Calu3 (cell line): ENCODE measurements around the gene ATP6V1D. TPM values are rescaled to one million over a fixed set of nuclear protein-coding genes. Genes with fewer than 3 reads are reported as not detected.
"Not testable (repeated sequence)": the region's sequence is repeated elsewhere in the genome, so short reads cannot be mapped to it uniquely, and the experiment has no call there.

Experiments
- Bru-seq: library from RNA; stranded (reverse); fragments of 400-500 nt; gene quantifications from one replicate; lab custom pipeline; 2021; lab: Mats Ljungman, UMichigan
- BruChase-seq, 2 experiments: library from RNA; stranded (reverse); fragments of 400-500 nt; gene quantifications; one replicate each; lab custom pipeline; 2021; lab: Mats Ljungman, UMichigan
- BruUV-seq: library from RNA; stranded (reverse); fragments of 400-500 nt; replicated peaks from 2 replicates; lab custom pipeline; 2021; lab: Mats Ljungman, UMichigan
- CTCF ChIA-PET: fragments of 300-600 bp; sonication (Branson Sonifier 250); formaldehyde crosslinking; loops from one replicate; lab custom pipeline; 2022; ENCODE audit warnings: antibody characterized with exemption; lab: Charles Lee
- DNase-seq: peaks from one replicate; pipeline ENCODE4 v3.0.0; 2022
- H3K27ac Mint-ChIP-seq: one replicate; pipeline ENCODE4 v1.8.0; 2022; ENCODE audit warnings: mixed read lengths; ENCODE audit not compliant: unreplicated experiment
- H3K27me3 Mint-ChIP-seq: one replicate; pipeline ENCODE4 v1.8.0; 2022; ENCODE audit warnings: mixed read lengths; ENCODE audit not compliant: unreplicated experiment
- H3K36me3 Mint-ChIP-seq: one replicate; pipeline ENCODE4 v1.8.0; 2022; ENCODE audit warnings: mild to moderate bottlenecking, moderate library complexity, mixed read lengths; ENCODE audit not compliant: insufficient read depth, unreplicated experiment
- H3K4me1 Mint-ChIP-seq: one replicate; pipeline ENCODE4 v1.8.0; 2022; ENCODE audit warnings: mild to moderate bottlenecking, low read depth, mixed read lengths; ENCODE audit not compliant: unreplicated experiment
- H3K4me3 Mint-ChIP-seq: one replicate; pipeline ENCODE4 v1.8.0; 2022; ENCODE audit warnings: mild to moderate bottlenecking, low read depth, moderate library complexity, mixed read lengths; ENCODE audit not compliant: unreplicated experiment
- H3K9me3 Mint-ChIP-seq: one replicate; pipeline ENCODE4 v1.8.0; 2022; ENCODE audit warnings: low read depth, mixed read lengths; ENCODE audit not compliant: unreplicated experiment
- CTCF ChIP-seq: fragments of 200-600 bp; IDR thresholded peaks from one replicate; pipeline ENCODE4 v1.8.0; 2022; ENCODE audit warnings: antibody characterized with exemption; ENCODE audit not compliant: unreplicated experiment
- intact Hi-C: fragments of 100-400 bp; cut with micrococcal nuclease; formaldehyde crosslinking; loops from one replicate; pipeline ENCODE4 v1.10.0; 2022; ENCODE audit not compliant: unreplicated experiment
- long read RNA-seq: library from polyadenylated mRNA; stranded (forward); transcript quantifications from one replicate; pipeline ENCODE4 v2.0.0, GENCODE V29; 2022
- total RNA-seq: library from RNA; stranded (reverse); gene quantifications from 2 replicates; pipeline ENCODE4 v1.2.3, GENCODE V29; 2022

The ATP6V1D gene
- total RNA-seq: 45.1 and 53.3 TPM in 2 replicates
- percentile 70 among the genes with signal in this experiment for Bru-seq, nascent RNA
- percentile 76 among the genes with signal in this experiment for BruChase-seq, experiment 1, labeled RNA remaining after a 6-hour chase
- percentile 65 among the genes with signal in this experiment for BruChase-seq, experiment 2, labeled RNA remaining after a 2-hour chase
- long read RNA-seq, transcript ATP6V1D-201 (9 exons, 1,845 nt): major isoform, 83 of 99 reads
- long read RNA-seq, partial matches to known transcripts: 1 of 99 reads
- long read RNA-seq, other reads (novel, unspliced or antisense): 12 of 99 reads

- no peaks in the 10 kb centered on the region for H3K27me3 Mint-ChIP-seq
- H3K9me3 Mint-ChIP-seq: no peaks in the 10 kb centered on the region
- CTCF ChIA-PET: interaction anchor here (0.6 to 1.5 kb wide), 8 partner anchors 10 to 1000 kb away, joined by 3 to 6 read pairs (median 4); no protein-coding TSS in a partner anchor
- peak within 1 kb of the TSS; percentile 94 for H3K4me3 Mint-ChIP-seq
- peaks cover 34% of the 10 kb centered on the region for H3K36me3 Mint-ChIP-seq
- BruUV-seq: no TSS peak
- intact Hi-C loops: no loop called here
- H3K27ac Mint-ChIP-seq: peak within 1 kb of the TSS; percentile 95
- DNase-seq: peak; percentile 99
- TF ChIP-seq CTCF: peak; percentile 92
- H3K4me1 Mint-ChIP-seq: peaks cover 38% of the 10 kb centered on the region
These were observed at the start of gene ATP6V1D, which contains the start of gene EIF2S1 for GRCh38 chr14:67359775-67360469. TSS of gene ATP6V1D (minus strand) at chr14:67359804. CDS start at chr14:67359698, 106 bp downstream. TSS of gene EIF2S1 (plus strand) at chr14:67360328. CDS start at chr14:67364768, 4,440 bp downstream.

- H3K27ac Mint-ChIP-seq, H3K27me3 Mint-ChIP-seq, CTCF ChIA-PET, H3K9me3 Mint-ChIP-seq, intact Hi-C loops, DNase-seq, H3K4me3 Mint-ChIP-seq, BruUV-seq: not testable (repeated sequence)
- peaks cover 27% of the 10 kb centered on the region for H3K36me3 Mint-ChIP-seq
- H3K4me1 Mint-ChIP-seq: peaks cover 23% of the 10 kb centered on the region
These were observed 48.7 kb upstream of the ATP6V1D start for GRCh38 chr14:67408122-67408801.

GRCh38 chr14:67405771-67406170 is 46.2 kb upstream of the ATP6V1D start:
- H3K4me3 Mint-ChIP-seq: no peak overlapping the region
- H3K27ac Mint-ChIP-seq: no peak overlapping the region
- CTCF ChIA-PET: interaction anchor here (0.7 to 0.8 kb wide), 2 partner anchors 22 to 23 kb away, joined by 3 to 4 read pairs; no protein-coding TSS in a partner anchor
- no TSS peak for BruUV-seq
- no peak for DNase-seq
- H3K36me3 Mint-ChIP-seq: peaks cover 11% of the 10 kb centered on the region
- peaks cover 11% of the 10 kb centered on the region for H3K4me1 Mint-ChIP-seq
- intact Hi-C loops: no loop called here
- H3K27me3 Mint-ChIP-seq: no peaks in the 10 kb centered on the region
- H3K9me3 Mint-ChIP-seq: no peaks in the 10 kb centered on the region
- TF ChIP-seq CTCF: no peak

- Mint-ChIP-seq H3K4me3 (no peak overlapping the region), H3K9me3 (no peaks in the 10 kb centered on the region), H3K36me3 (peaks cover 17% of the 10 kb centered on the region), H3K27me3 (no peaks in the 10 kb centered on the region), H3K27ac (no peak overlapping the region), H3K4me1 (peaks cover 11% of the 10 kb centered on the region)
- CTCF ChIA-PET: no interaction called here
- intact Hi-C loops: no loop called here
- no peak for TF ChIP-seq CTCF
- no peak for DNase-seq
- no TSS peak for BruUV-seq
These were observed 40.8 kb upstream of the ATP6V1D start for GRCh38 chr14:67400434-67400833.
